Stimulated activated effector memory CD8-positive, alpha-beta T cell treated with anti-CD3 and anti-CD28 coated beads, Interleukin-12 subunit alpha, Interleukin-12 subunit beta, amount 100 ng/mL, for 72 hours (primary cell): ENCODE measurements around the gene ESRRG.

Source experiments
- ATAC-seq: fragments of 150-1000 bp; cut with Tn5 transposase; 2 replicates; pipeline ENCODE4 v1.10.0; 2021
- DNase-seq, 2 donors: peaks; one replicate each; pipeline ENCODE4 v3.0.0; 2021 to 2022; ENCODE audit warnings: low spot score in 2 of 2
- H3K27ac Mint-ChIP-seq: one replicate; pipeline ENCODE4 v1.8.0; 2022; ENCODE audit warnings: mild to moderate bottlenecking, mixed read lengths
- H3K36me3 Mint-ChIP-seq: one replicate; pipeline ENCODE4 v1.8.0; 2022; ENCODE audit warnings: mild to moderate bottlenecking, mixed read lengths
- H3K4me1 Mint-ChIP-seq: one replicate; pipeline ENCODE4 v1.8.0; 2022; ENCODE audit warnings: mixed read lengths
- H3K4me3 Mint-ChIP-seq: one replicate; pipeline ENCODE4 v1.8.0; 2022; ENCODE audit warnings: mild to moderate bottlenecking, mixed read lengths
- H3K9me3 Mint-ChIP-seq: one replicate; pipeline ENCODE4 v1.8.0; 2022; ENCODE audit warnings: mixed read lengths

The ESRRG gene

GRCh38 chr1:216621536-216621935 is 101.7 kb downstream of the ESRRG start:
- Mint-ChIP-seq H3K4me1 (no peaks in the 10 kb centered on the region), H3K9me3 (no peaks in the 10 kb centered on the region), H3K36me3 (no peaks in the 10 kb centered on the region), H3K27ac (no peak overlapping the region), H3K4me3 (no peak overlapping the region)
- DNase-seq (no peak), ATAC-seq (no peak)

DNA sequence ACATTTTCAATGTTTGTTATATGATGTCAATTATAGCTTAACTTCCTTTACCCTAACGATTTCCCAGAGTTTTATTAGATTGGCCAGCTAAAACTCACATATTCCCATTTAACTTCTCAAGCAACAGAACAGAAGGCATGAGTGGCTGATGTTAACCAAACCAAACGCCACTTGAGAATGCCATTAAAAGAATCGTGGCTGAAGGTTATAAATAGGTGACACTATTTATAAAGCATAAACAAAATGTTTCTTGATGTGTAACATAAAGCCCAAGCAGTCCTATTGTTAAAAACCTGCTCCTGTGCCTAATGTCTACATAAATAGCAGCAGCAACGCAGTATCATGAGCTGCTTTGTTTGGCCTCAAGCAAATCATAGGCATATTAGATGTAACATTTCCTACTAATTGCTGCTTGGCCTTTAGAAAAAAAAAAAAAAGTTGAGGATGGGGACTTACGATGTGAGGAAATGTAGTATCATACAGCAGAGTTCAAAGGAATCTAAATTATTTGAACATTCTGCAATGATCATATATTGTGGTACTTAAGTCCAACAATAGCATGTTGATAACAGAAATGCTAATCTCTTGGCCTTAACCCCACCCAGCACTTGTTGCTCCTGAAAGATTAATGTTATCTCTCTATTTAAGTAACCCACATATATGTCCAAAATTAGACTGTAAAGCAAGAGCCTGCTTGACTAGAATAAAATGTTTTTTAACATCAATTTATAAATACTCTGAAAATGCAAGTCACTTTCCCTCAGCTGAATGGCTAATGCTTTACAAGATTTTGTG is 106.0 kb downstream of the ESRRG start:
- DNase-seq (no peak), ATAC-seq (no peak)
- Mint-ChIP-seq H3K27ac (no peak overlapping the region), H3K9me3 (peaks cover 6% of the 10 kb centered on the region), H3K36me3 (no peaks in the 10 kb centered on the region), H3K4me1 (no peaks in the 10 kb centered on the region), H3K4me3 (no peak overlapping the region)

- Mint-ChIP-seq H3K4me1 (no peaks in the 10 kb centered on the region), H3K36me3 (no peaks in the 10 kb centered on the region), H3K4me3 (no peak overlapping the region)
Measured at GRCh38 chr1:216616425-216616824, 106.8 kb downstream of the ESRRG start.

GRCh38 chr1:216614011-216614934 is 109.0 kb downstream of the ESRRG start:
- DNase-seq (no peak), ATAC-seq (no peak)
- H3K36me3 Mint-ChIP-seq = no peaks in the 10 kb centered on the region
- no peaks in the 10 kb centered on the region for H3K4me1 Mint-ChIP-seq
- peaks cover 12% of the 10 kb centered on the region for H3K9me3 Mint-ChIP-seq
- no peak overlapping the region for H3K27ac Mint-ChIP-seq
- H3K4me3 Mint-ChIP-seq = no peak overlapping the region

More at GRCh38 chr1:216616425-216616824, 106.8 kb downstream of the ESRRG start:
- H3K9me3 Mint-ChIP-seq = peaks cover 12% of the 10 kb centered on the region
- no peak overlapping the region for H3K27ac Mint-ChIP-seq
- no peak for DNase-seq
- ATAC-seq = no peak

- ATAC-seq (no peak), DNase-seq (no peak)
- Mint-ChIP-seq H3K9me3 (peaks cover 16% of the 10 kb centered on the region), H3K36me3 (no peaks in the 10 kb centered on the region), H3K27ac (no peak overlapping the region), H3K4me1 (no peaks in the 10 kb centered on the region), H3K4me3 (no peak overlapping the region)
Measured at GRCh38 chr1:216612291-216612690, 110.9 kb downstream of the ESRRG start.

DNA sequence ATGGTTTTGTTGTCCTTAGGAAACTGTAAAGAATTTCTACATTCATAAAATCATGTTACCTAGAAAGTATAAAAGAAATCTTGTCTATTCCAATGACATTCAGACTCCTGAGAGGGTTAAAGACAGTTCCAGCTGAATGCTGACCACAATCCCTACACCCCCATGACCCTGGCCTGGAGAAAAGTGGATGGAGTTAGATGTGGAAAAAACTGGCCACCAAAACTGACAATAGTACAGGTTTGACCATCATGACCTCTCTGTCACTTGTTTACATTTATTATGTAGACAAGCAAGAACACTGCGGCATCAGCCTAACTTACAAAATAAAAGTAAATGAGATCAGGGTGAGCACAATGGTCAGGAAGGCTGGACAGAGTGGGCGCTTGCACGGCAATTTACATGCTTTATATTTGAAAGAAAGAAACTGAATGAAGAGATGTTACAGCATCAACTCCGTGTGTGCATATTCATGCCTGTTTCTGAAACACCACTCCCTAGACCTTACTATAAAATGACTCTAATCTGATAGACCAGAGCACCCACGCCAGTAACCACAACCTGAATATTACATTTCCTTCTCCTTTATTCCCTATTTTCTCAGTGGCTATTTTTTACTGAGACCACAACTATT is 116.0 kb downstream of the ESRRG start:
- peaks cover 10% of the 10 kb centered on the region for H3K9me3 Mint-ChIP-seq
- no peak overlapping the region for H3K27ac Mint-ChIP-seq
- no peak overlapping the region for H3K4me3 Mint-ChIP-seq
- DNase-seq (no peak), ATAC-seq (no peak)
- no peaks in the 10 kb centered on the region for H3K36me3 Mint-ChIP-seq
- H3K4me1 Mint-ChIP-seq = no peaks in the 10 kb centered on the region

DNA sequence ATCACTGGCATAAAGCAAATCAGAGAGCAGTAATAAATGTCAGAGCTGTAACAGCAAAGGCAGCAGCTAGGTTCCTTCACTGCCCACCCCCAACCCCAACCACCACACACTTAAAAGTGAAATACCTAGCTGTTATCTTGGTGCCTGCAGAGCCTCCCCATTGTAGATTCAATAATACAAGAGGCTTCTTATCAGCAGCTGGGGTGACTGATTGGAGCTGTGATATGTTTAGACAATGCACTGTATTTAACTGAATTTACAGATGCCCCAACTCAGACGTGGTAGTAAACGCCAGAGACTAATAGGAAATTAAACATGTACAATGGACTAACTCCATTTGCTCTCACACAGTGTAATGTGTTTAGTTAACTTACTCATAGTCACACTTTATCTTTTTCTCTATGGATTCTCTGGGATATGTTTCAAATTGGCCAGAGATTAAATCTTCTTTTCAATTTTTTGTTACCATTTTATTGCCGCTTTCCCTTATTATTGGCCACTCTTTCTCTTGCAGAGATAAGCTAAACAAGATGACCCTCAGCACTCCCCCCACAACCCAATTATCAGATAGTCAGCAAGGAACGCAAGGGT is 117.1 kb downstream of the ESRRG start:
- ATAC-seq (no peak), DNase-seq (no peak)
- H3K27ac Mint-ChIP-seq = no peak overlapping the region
- H3K36me3 Mint-ChIP-seq = no peaks in the 10 kb centered on the region
- H3K4me1 Mint-ChIP-seq = no peaks in the 10 kb centered on the region
- H3K9me3 Mint-ChIP-seq = peaks cover 3% of the 10 kb centered on the region
- no peak overlapping the region for H3K4me3 Mint-ChIP-seq

DNA sequence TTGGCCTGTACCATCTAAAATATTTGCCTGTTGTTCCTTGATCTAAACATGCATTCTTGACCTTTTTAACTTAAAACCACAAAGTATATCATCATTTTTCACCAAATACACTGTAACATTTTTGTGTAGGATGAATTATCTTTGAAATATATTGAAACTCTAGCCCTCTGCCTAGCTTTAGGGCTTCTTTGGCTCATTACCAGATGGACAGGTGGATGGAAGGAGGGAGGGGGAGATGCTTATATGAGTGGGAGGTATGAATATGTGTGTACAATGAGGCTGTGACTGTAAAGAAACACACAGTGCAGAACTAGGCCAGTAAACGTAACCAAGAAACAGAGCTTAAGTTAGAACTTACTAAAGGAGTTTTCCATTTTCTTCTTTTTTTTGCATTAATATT is 118.5 kb downstream of the ESRRG start:
- no peak for ATAC-seq
- H3K27ac Mint-ChIP-seq = no peak overlapping the region
- DNase-seq = no peak
- no peaks in the 10 kb centered on the region for H3K36me3 Mint-ChIP-seq
- no peaks in the 10 kb centered on the region for H3K4me1 Mint-ChIP-seq
- H3K9me3 Mint-ChIP-seq = peaks cover 3% of the 10 kb centered on the region
- H3K4me3 Mint-ChIP-seq = no peak overlapping the region

GRCh38 chr1:216600730-216601609 is 122.3 kb downstream of the ESRRG start:
- no peak for DNase-seq
- Mint-ChIP-seq H3K36me3 (no peaks in the 10 kb centered on the region), H3K9me3 (peaks cover 3% of the 10 kb centered on the region), H3K4me1 (no peaks in the 10 kb centered on the region), H3K27ac (no peak overlapping the region), H3K4me3 (no peak overlapping the region)
- ATAC-seq = peak; percentile 21

GRCh38 chr1:216599851-216600250 is 123.4 kb downstream of the ESRRG start:
- Mint-ChIP-seq H3K27ac (no peak overlapping the region), H3K4me3 (no peak overlapping the region), H3K36me3 (no peaks in the 10 kb centered on the region), H3K4me1 (no peaks in the 10 kb centered on the region), H3K9me3 (peaks cover 3% of the 10 kb centered on the region)
- DNase-seq = no peak
- no peak for ATAC-seq

- Mint-ChIP-seq H3K27ac (no peak overlapping the region), H3K4me1 (no peaks in the 10 kb centered on the region), H3K9me3 (peaks cover 3% of the 10 kb centered on the region), H3K36me3 (no peaks in the 10 kb centered on the region), H3K4me3 (no peak overlapping the region)
- ATAC-seq (no peak), DNase-seq (no peak)
Measured at GRCh38 chr1:216598448-216598847, 124.8 kb downstream of the ESRRG start.

GRCh38 chr1:216596281-216596862 is 126.9 kb downstream of the ESRRG start:
- H3K27ac Mint-ChIP-seq = no peak overlapping the region
- DNase-seq = no peak
- no peak overlapping the region for H3K4me3 Mint-ChIP-seq
- no peaks in the 10 kb centered on the region for H3K4me1 Mint-ChIP-seq
- H3K9me3 Mint-ChIP-seq = peaks cover 5% of the 10 kb centered on the region
- no peak for ATAC-seq
- no peaks in the 10 kb centered on the region for H3K36me3 Mint-ChIP-seq

DNA sequence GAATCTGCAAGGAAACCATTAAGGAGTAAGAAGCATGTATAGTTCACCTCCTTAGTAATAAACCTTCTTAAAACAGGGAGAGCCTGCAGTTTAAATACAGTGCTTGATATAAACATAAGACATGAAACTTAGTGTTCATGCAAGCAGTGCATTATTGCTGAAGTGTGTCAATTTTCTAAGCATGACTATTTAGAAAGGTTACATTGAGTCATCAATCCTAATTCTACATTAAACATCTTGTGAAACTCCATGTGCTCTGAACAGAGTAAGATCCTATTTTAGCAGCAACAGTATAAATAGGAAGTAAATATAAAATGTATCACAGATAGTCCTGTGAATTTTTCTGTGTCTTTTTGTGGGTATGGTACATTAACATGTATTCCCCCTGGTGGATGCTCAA is 135.5 kb downstream of the ESRRG start:
- peaks cover 10% of the 10 kb centered on the region for H3K9me3 Mint-ChIP-seq
- H3K4me1 Mint-ChIP-seq = no peaks in the 10 kb centered on the region
- no peak overlapping the region for H3K27ac Mint-ChIP-seq
- DNase-seq = no peak
- H3K36me3 Mint-ChIP-seq = no peaks in the 10 kb centered on the region
- ATAC-seq = no peak
- no peak overlapping the region for H3K4me3 Mint-ChIP-seq

- Mint-ChIP-seq H3K4me1 (no peaks in the 10 kb centered on the region), H3K27ac (no peak overlapping the region), H3K4me3 (no peak overlapping the region), H3K36me3 (no peaks in the 10 kb centered on the region), H3K9me3 (peaks cover 17% of the 10 kb centered on the region)
- ATAC-seq (no peak), DNase-seq (no peak)
Measured at GRCh38 chr1:216582151-216582550, 141.1 kb downstream of the ESRRG start.
